ENCODE data around the gene PCGF1.

PCGF1 gene

GRCh38 chr2:74546004-74546403 lies 38.5 kb upstream of the PCGF1 start:
- ATAC-seq = no peak
- TF ChIP-seq ZFP30 (CRISPR knock-in tag; IDR thresholded peaks at IDR 0.05) = no peak
- TF ChIP-seq SNAI2 (CRISPR knock-in tag; IDR thresholded peaks at IDR 0.05) = no peak
- TF ChIP-seq, protein P1, sequence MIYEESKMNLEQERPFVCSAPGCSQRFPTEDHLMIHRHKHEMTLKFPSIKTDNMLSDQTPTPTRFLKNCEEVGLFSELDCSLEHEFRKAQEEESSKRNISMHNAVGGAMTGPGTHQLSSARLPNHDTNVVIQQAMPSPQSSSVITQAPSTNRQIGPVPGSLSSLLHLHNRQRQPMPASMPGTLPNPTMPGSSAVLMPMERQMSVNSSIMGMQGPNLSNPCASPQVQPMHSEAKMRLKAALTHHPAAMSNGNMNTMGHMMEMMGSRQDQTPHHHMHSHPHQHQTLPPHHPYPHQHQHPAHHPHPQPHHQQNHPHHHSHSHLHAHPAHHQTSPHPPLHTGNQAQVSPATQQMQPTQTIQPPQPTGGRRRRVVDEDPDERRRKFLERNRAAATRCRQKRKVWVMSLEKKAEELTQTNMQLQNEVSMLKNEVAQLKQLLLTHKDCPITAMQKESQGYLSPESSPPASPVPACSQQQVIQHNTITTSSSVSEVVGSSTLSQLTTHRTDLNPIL (CRISPR knock-in tag; IDR thresholded peaks at IDR 0.05; ENCODE audit: low read depth) = no peak
- no peak for TF ChIP-seq ISL1 (CRISPR knock-in tag; IDR thresholded peaks at IDR 0.05)
- TF ChIP-seq, protein P2, sequence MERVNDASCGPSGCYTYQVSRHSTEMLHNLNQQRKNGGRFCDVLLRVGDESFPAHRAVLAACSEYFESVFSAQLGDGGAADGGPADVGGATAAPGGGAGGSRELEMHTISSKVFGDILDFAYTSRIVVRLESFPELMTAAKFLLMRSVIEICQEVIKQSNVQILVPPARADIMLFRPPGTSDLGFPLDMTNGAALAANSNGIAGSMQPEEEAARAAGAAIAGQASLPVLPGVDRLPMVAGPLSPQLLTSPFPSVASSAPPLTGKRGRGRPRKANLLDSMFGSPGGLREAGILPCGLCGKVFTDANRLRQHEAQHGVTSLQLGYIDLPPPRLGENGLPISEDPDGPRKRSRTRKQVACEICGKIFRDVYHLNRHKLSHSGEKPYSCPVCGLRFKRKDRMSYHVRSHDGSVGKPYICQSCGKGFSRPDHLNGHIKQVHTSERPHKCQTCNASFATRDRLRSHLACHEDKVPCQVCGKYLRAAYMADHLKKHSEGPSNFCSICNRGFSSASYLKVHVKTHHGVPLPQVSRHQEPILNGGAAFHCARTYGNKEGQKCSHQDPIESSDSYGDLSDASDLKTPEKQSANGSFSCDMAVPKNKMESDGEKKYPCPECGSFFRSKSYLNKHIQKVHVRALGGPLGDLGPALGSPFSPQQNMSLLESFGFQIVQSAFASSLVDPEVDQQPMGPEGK (CRISPR knock-in tag; IDR thresholded peaks at IDR 0.05; ENCODE audit: borderline replicate concordance) = no peak
- TF ChIP-seq TCF4 (CRISPR knock-in tag; IDR thresholded peaks at IDR 0.05; ENCODE audit: borderline replicate concordance) = no peak
- TF ChIP-seq POU6F1 (CRISPR knock-in tag; IDR thresholded peaks at IDR 0.05; ENCODE audit: borderline replicate concordance, low read depth) = no peak
- no peak for TF ChIP-seq RARB (CRISPR knock-in tag; IDR thresholded peaks at IDR 0.05)
- no peak for TF ChIP-seq OSR1 (CRISPR knock-in tag; IDR thresholded peaks at IDR 0.05)
- no peak for TF ChIP-seq PPARA (CRISPR knock-in tag; IDR thresholded peaks at IDR 0.05; ENCODE audit: borderline replicate concordance)
- no peak for TF ChIP-seq ZFP3 (CRISPR knock-in tag; IDR thresholded peaks at IDR 0.05)
- no peak for TF ChIP-seq TOX (CRISPR knock-in tag; IDR thresholded peaks at IDR 0.05; ENCODE audit: borderline replicate concordance)
- no peak for TF ChIP-seq GLIS3 (CRISPR knock-in tag; IDR thresholded peaks at IDR 0.05)
- TF ChIP-seq, protein P3, sequence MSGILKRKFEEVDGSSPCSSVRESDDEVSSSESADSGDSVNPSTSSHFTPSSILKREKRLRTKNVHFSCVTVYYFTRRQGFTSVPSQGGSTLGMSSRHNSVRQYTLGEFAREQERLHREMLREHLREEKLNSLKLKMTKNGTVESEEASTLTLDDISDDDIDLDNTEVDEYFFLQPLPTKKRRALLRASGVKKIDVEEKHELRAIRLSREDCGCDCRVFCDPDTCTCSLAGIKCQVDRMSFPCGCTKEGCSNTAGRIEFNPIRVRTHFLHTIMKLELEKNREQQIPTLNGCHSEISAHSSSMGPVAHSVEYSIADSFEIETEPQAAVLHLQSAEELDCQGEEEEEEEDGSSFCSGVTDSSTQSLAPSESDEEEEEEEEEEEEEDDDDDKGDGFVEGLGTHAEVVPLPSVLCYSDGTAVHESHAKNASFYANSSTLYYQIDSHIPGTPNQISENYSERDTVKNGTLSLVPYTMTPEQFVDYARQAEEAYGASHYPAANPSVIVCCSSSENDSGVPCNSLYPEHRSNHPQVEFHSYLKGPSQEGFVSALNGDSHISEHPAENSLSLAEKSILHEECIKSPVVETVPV (CRISPR knock-in tag; IDR thresholded peaks at IDR 0.05) = no peak
- TF ChIP-seq ZNF8 (CRISPR knock-in tag; IDR thresholded peaks at IDR 0.05) = no peak

- ATAC-seq = no peak
- TF ChIP-seq POU6F1 (CRISPR knock-in tag; IDR thresholded peaks at IDR 0.05; ENCODE audit: borderline replicate concordance, low read depth) = no peak
- no peak for TF ChIP-seq ZNF70 (CRISPR knock-in tag; IDR thresholded peaks at IDR 0.05)
- TF ChIP-seq ZFP3 (CRISPR knock-in tag; IDR thresholded peaks at IDR 0.05) = no peak
Measured at GRCh38 chr2:74544634-74545033, 37.1 kb upstream of the PCGF1 start.

- no peak for ATAC-seq
- TF ChIP-seq ZNF70 (CRISPR knock-in tag; IDR thresholded peaks at IDR 0.05) = no peak
- no peak for TF ChIP-seq POU6F1 (CRISPR knock-in tag; IDR thresholded peaks at IDR 0.05; ENCODE audit: borderline replicate concordance, low read depth)
- no peak for TF ChIP-seq SNAI2 (CRISPR knock-in tag; IDR thresholded peaks at IDR 0.05)
- no peak for TF ChIP-seq ISL1 (CRISPR knock-in tag; IDR thresholded peaks at IDR 0.05)
- TF ChIP-seq ZFP30 (CRISPR knock-in tag; IDR thresholded peaks at IDR 0.05) = no peak
- no peak for TF ChIP-seq ZC3H10 (CRISPR knock-in tag; IDR thresholded peaks at IDR 0.05)
- TF ChIP-seq, protein P2 (CRISPR knock-in tag; IDR thresholded peaks at IDR 0.05; ENCODE audit: borderline replicate concordance) = no peak
- TF ChIP-seq PPARA (CRISPR knock-in tag; IDR thresholded peaks at IDR 0.05; ENCODE audit: borderline replicate concordance) = no peak
- TF ChIP-seq ZNF565 (CRISPR knock-in tag; conservative IDR thresholded peaks at IDR 0.05; ENCODE audit: low read depth) = no peak
- TF ChIP-seq, protein P3 (CRISPR knock-in tag; IDR thresholded peaks at IDR 0.05) = no peak
- TF ChIP-seq, protein P4, sequence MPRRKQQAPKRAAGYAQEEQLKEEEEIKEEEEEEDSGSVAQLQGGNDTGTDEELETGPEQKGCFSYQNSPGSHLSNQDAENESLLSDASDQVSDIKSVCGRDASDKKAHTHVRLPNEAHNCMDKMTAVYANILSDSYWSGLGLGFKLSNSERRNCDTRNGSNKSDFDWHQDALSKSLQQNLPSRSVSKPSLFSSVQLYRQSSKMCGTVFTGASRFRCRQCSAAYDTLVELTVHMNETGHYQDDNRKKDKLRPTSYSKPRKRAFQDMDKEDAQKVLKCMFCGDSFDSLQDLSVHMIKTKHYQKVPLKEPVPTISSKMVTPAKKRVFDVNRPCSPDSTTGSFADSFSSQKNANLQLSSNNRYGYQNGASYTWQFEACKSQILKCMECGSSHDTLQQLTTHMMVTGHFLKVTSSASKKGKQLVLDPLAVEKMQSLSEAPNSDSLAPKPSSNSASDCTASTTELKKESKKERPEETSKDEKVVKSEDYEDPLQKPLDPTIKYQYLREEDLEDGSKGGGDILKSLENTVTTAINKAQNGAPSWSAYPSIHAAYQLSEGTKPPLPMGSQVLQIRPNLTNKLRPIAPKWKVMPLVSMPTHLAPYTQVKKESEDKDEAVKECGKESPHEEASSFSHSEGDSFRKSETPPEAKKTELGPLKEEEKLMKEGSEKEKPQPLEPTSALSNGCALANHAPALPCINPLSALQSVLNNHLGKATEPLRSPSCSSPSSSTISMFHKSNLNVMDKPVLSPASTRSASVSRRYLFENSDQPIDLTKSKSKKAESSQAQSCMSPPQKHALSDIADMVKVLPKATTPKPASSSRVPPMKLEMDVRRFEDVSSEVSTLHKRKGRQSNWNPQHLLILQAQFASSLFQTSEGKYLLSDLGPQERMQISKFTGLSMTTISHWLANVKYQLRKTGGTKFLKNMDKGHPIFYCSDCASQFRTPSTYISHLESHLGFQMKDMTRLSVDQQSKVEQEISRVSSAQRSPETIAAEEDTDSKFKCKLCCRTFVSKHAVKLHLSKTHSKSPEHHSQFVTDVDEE (CRISPR knock-in tag; IDR thresholded peaks at IDR 0.05) = no peak
- no peak for TF ChIP-seq BACH2 (CRISPR knock-in tag; IDR thresholded peaks at IDR 0.05; ENCODE audit: borderline replicate concordance)
- TF ChIP-seq OSR1 (CRISPR knock-in tag; IDR thresholded peaks at IDR 0.05) = no peak
Measured at GRCh38 chr2:74542978-74543377, 35.5 kb upstream of the PCGF1 start.

All from SK-N-SH treated with all-trans-retinoic acid at 6 μM for 48 hours (cell line).